CD4-positive, alpha-beta T cell (primary cell): Measurements from ENCODE around the gene CGREF1. TPM values are rescaled to one million over a fixed set of nuclear protein-coding genes. Genes with fewer than 3 reads are reported as not detected.

Experiments used
- ATAC-seq: fragments of 200-7000 bp; cut with Tn5 transposase; one replicate; pipeline ENCODE4 v1.10.0; 2022; ENCODE audit warnings: mild to moderate bottlenecking; ENCODE audit not compliant: poor library complexity
- CTCF ChIA-PET: fragments of 350-600 bp; sonication (Branson Sonifier 250); formaldehyde crosslinking; loops from one replicate; lab custom pipeline; 2021; ENCODE audit warnings: antibody characterized with exemption, inconsistent platforms; lab: Charles Lee
- POLR2A ChIA-PET: fragments of 350-600 bp; sonication (Branson Sonifier 250); formaldehyde crosslinking; loops from one replicate; lab custom pipeline; 2021; ENCODE audit warnings: antibody characterized with exemption, inconsistent platforms; lab: Charles Lee
- DNase-seq, 14 experiments: peaks; one replicate each; pipeline ENCODE4 v3.0.0-alpha.2; 2013 to 2020; ENCODE audit warnings: mixed read lengths in 2 of 14
- H3K27ac ChIP-seq, 2 donors: one replicate each; pipeline versions ENCODE4 v1.5.1 to v1.7.0; 2013; ENCODE audit warnings: low read length in 2 of 2, low read depth in 1 of 2, mild to moderate bottlenecking in 1 of 2
- H3K27me3 ChIP-seq, 2 experiments: 1 replicate in 1 of 2; 2 replicates in 1 of 2; pipeline versions ENCODE4 v1.6.1 to v1.7.0; 2013; ENCODE audit warnings: low read length in 2 of 2, control low read depth in 1 of 2, mild to moderate bottlenecking in 1 of 2, moderate library complexity in 1 of 2; ENCODE audit not compliant: insufficient read depth in 2 of 2, control insufficient read depth in 1 of 2
- H3K36me3 ChIP-seq: one replicate; pipeline ENCODE4 v1.6.1; 2013; ENCODE audit warnings: low read length, control low read depth; ENCODE audit not compliant: insufficient read depth
- H3K4me1 ChIP-seq: one replicate; pipeline ENCODE4 v1.6.1; 2013; ENCODE audit warnings: low read length, control low read depth; ENCODE audit not compliant: insufficient read depth
- H3K4me3 ChIP-seq: one replicate; pipeline ENCODE4 v1.5.1; 2013; ENCODE audit warnings: mild to moderate bottlenecking, low read length, moderate library complexity
- H3K9me3 ChIP-seq, 2 experiments: 1 replicate in 1 of 2; 2 replicates in 1 of 2; pipeline versions ENCODE4 v1.6.1 to v1.7.0; 2013; ENCODE audit warnings: low read length in 2 of 2, mild to moderate bottlenecking in 2 of 2, control low read depth in 1 of 2, moderate library complexity in 1 of 2; ENCODE audit not compliant: control insufficient read depth in 1 of 2, insufficient read depth in 1 of 2
- H3K27ac Mint-ChIP-seq: one replicate; pipeline ENCODE4 v1.8.0; 2020; ENCODE audit warnings: mixed read lengths
- H3K27me3 Mint-ChIP-seq: one replicate; pipeline ENCODE4 v1.8.0; 2021; ENCODE audit warnings: mixed read lengths
- H3K36me3 Mint-ChIP-seq: one replicate; pipeline ENCODE4 v1.8.0; 2021; ENCODE audit warnings: low read depth, mixed read lengths
- H3K4me1 Mint-ChIP-seq: one replicate; pipeline ENCODE4 v1.8.0; 2021; ENCODE audit warnings: low read depth, mixed read lengths
- H3K4me3 Mint-ChIP-seq: one replicate; pipeline ENCODE4 v1.8.0; 2020; ENCODE audit warnings: mild to moderate bottlenecking, mixed read lengths
- H3K9me3 Mint-ChIP-seq: one replicate; pipeline ENCODE4 v1.8.0; 2020; ENCODE audit warnings: mixed read lengths
- intact Hi-C, 2 experiments: fragments of 100-400 bp; cut with DNase I in 1 of 2; cut with micrococcal nuclease in 1 of 2; formaldehyde crosslinking; loops; one replicate each; pipeline versions ENCODE4 v1.15.1 to v1.9.0; 2023 to 2025; cut with DNase I, micrococcal nuclease
- total RNA-seq, 174 experiments: library from RNA in 2 of 174; stranded (reverse) in 2 of 174; gene quantifications; one replicate each; pipeline ENCODE4 v1.2.3 and lab custom pipeline; 2021 to 2026
- TF ChIP-seq, protein P1 (sequence below): fragments of 200-600 bp; IDR thresholded peaks from one replicate; pipeline ENCODE4 v1.8.0; 2022; ENCODE audit warnings: antibody characterized with exemption, mild to moderate bottlenecking

CGREF1 gene
- total RNA-seq, 2 experiments from 2014 or later = not detected

DNA sequence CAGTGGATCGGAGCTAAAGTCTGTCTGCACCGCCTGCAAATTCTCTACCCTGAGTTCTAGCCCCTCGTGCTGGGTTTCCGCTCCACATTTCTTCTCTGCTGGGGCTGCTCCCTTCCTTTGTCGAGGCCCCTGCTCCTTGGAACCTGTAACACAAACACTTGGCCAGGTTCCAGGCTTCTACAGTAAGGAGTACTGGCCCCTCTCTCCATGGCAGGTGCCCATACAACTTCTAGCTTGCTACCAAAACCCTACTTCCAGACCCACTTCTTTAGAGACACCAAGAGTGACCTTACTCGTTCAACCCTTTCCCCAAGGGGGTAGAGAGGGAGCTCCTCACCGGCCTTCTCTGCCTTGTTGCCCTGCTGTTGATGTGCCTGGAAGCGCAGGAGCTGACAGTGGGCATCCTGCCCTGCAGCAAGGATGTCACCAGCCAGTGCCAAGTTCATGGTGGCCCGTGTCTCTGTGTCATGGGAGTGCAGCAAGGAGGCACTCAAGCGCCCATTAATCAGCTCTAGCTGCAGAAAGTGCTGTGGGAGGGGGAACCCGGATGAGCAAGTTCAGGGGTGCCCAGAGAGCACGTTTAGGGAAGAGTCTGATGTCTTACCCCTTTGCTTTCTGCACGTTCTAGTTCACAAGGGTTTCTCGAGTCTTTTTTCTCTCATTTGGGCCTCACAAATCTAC, 14.4 kb upstream of the CGREF1 start:
- ATAC-seq (peak; percentile 13), DNase-seq (peak in 4 of 14 experiments; percentile 20 to 47 (median 34))
- TF ChIP-seq, protein P1, sequence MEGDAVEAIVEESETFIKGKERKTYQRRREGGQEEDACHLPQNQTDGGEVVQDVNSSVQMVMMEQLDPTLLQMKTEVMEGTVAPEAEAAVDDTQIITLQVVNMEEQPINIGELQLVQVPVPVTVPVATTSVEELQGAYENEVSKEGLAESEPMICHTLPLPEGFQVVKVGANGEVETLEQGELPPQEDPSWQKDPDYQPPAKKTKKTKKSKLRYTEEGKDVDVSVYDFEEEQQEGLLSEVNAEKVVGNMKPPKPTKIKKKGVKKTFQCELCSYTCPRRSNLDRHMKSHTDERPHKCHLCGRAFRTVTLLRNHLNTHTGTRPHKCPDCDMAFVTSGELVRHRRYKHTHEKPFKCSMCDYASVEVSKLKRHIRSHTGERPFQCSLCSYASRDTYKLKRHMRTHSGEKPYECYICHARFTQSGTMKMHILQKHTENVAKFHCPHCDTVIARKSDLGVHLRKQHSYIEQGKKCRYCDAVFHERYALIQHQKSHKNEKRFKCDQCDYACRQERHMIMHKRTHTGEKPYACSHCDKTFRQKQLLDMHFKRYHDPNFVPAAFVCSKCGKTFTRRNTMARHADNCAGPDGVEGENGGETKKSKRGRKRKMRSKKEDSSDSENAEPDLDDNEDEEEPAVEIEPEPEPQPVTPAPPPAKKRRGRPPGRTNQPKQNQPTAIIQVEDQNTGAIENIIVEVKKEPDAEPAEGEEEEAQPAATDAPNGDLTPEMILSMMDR = no peak
- Histone ChIP-seq H3K27me3 (no peaks in the 10 kb centered on the region), H3K36me3 (peaks cover 36% of the 10 kb centered on the region), H3K4me1 (peaks cover 30% of the 10 kb centered on the region), H3K9me3 (no peaks in the 10 kb centered on the region), H3K27ac (peak overlapping the region in 1 of 2 donors; percentile 55), H3K4me3 (peak overlapping the region; percentile 90)
- H3K36me3 Mint-ChIP-seq = peaks cover 40% of the 10 kb centered on the region
- H3K4me1 Mint-ChIP-seq = peaks cover 19% of the 10 kb centered on the region
- peak overlapping the region; percentile 98 for H3K4me3 Mint-ChIP-seq
- no peaks in the 10 kb centered on the region for H3K27me3 Mint-ChIP-seq
- no peaks in the 10 kb centered on the region for H3K9me3 Mint-ChIP-seq
- POLR2A ChIA-PET = interaction anchor here (1.1 to 3.8 kb wide), 6 partner anchors 9 to 82 kb away, joined by 4 to 56 read pairs (median 10); partner anchors contain the start of genes ABHD1, AGBL5, ATRAID and KHK
- intact Hi-C loops = loop anchor here in 1 of 2 experiments (2.0 to 5.0 kb wide), 2 partner anchors 61 to 85 kb away; partner anchors contain the start of gene OST4
- H3K27ac Mint-ChIP-seq = peak overlapping the region; percentile 94
- CTCF ChIA-PET = interaction anchor here (0.5 to 2.6 kb wide), 6 partner anchors 10 to 170 kb away, joined by 3 to 8 read pairs (median 4); partner anchors contain the start of genes ABHD1 and AGBL5

DNA sequence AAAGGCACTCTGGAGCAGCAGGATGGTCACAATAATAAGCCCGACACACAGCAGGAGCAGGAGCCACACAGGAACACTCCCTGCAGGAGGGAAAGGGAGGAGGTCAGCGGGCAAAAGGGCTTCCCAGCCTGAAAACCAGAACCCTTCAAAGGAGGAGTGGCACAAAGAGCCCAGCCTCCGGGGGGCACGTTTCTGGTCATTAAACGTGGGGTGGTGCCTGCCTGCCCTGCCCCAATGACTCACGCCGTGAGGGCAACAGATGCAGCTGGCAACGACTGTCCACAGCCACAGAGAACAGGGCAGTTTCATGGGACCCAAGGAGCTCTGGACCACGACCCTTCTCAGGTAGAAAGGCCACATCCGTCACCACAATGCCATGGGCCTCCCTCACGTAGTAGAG, 12.5 kb upstream of the CGREF1 start:
- CTCF ChIA-PET = interaction anchor here (0.9 kb wide), 1 partner anchor 148 kb away, joined by 3 read pairs; no protein-coding TSS in a partner anchor
- Histone ChIP-seq H3K36me3 (peaks cover 36% of the 10 kb centered on the region), H3K27me3 (no peaks in the 10 kb centered on the region), H3K9me3 (no peaks in the 10 kb centered on the region), H3K27ac (no peak overlapping the region), H3K4me1 (peaks cover 30% of the 10 kb centered on the region), H3K4me3 (no peak overlapping the region)
- Mint-ChIP-seq H3K4me1 (peaks cover 19% of the 10 kb centered on the region), H3K27ac (no peak overlapping the region), H3K4me3 (peak overlapping the region; percentile 46), H3K27me3 (no peaks in the 10 kb centered on the region), H3K9me3 (no peaks in the 10 kb centered on the region), H3K36me3 (peaks cover 40% of the 10 kb centered on the region)
- DNase-seq (no peak), ATAC-seq (no peak)
- intact Hi-C loops = loop anchor here in 1 of 2 experiments (5.0 kb wide), 1 partner anchor 59 kb away; the partner anchor contains the start of gene OST4
- POLR2A ChIA-PET = interaction anchor here (1.2 kb wide), 1 partner anchor 8 kb away, joined by 3 read pairs; the partner anchor contains the start of gene ABHD1
- TF ChIP-seq, protein P1 = no peak

DNA sequence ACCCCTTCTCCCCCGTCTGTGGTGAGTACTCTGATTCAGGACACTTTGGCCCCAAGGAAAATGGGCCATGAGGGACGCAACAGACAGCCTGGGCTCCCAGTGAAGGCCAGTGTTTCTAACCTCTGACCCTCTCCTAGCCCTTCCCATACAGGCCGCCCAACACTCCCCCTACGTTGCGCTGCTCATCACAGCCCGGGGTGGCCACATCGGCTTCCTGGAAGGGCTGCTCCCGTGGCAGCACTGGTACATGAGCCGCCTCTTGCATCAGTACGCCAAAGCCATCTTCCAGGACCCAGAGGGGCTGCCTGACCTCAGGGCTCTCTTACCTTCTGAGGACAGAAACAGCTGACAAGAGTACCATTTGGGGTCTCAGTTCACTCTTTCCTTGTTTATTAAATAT, 11.5 kb upstream of the CGREF1 start:
- Mint-ChIP-seq H3K27me3 (no peaks in the 10 kb centered on the region), H3K27ac (peak overlapping the region; percentile 51), H3K36me3 (peaks cover 40% of the 10 kb centered on the region), H3K4me1 (peaks cover 19% of the 10 kb centered on the region), H3K9me3 (no peaks in the 10 kb centered on the region), H3K4me3 (peak overlapping the region; percentile 56)
- Histone ChIP-seq H3K27ac (no peak overlapping the region), H3K36me3 (peaks cover 36% of the 10 kb centered on the region), H3K4me3 (no peak overlapping the region), H3K27me3 (no peaks in the 10 kb centered on the region), H3K4me1 (peaks cover 30% of the 10 kb centered on the region), H3K9me3 (no peaks in the 10 kb centered on the region)
- CTCF ChIA-PET = no interaction called here
- POLR2A ChIA-PET = no interaction called here
- DNase-seq (no peak), ATAC-seq (no peak)
- TF ChIP-seq, protein P1 = no peak
- intact Hi-C loops = loop anchor here in 1 of 2 experiments (5.0 kb wide), 1 partner anchor 58 kb away; the partner anchor contains the start of gene OST4
